Fibroblast of skin of left quadriceps (primary cell): ENCODE results near the gene CCDC187.
"Not testable (repeated sequence)": the region's sequence is repeated elsewhere in the genome, so short reads cannot be mapped to it uniquely, and the experiment has no call there.

ENCODE experiments used
- DNase-seq, 2 experiments: peaks; one replicate each; pipeline ENCODE4 v3.0.0-alpha.2; 2013; ENCODE audit warnings: low read depth in 2 of 2

Gene CCDC187

GRCh38 chr9:136326761-136327303 lies 22.9 kb upstream of the CCDC187 start:
- DNase-seq = no peak

- peak; percentile 42 to 50 for DNase-seq
Measured at GRCh38 chr9:136326061-136326760, 22.3 kb upstream of the CCDC187 start.

GRCh38 chr9:136325358-136325757 lies 21.5 kb upstream of the CCDC187 start:
- DNase-seq = no peak

GRCh38 chr9:136324501-136325300 lies 20.8 kb upstream of the CCDC187 start:
- no peak for DNase-seq

GRCh38 chr9:136323371-136323789 lies 19.5 kb upstream of the CCDC187 start:
- DNase-seq = no peak

- no peak for DNase-seq
Measured at GRCh38 chr9:136322756-136323330, 18.9 kb upstream of the CCDC187 start.

GRCh38 chr9:136321561-136321960 lies 17.7 kb upstream of the CCDC187 start:
- no peak for DNase-seq

- not testable (repeated sequence) for DNase-seq
Measured at GRCh38 chr9:136320972-136321371, 17.1 kb upstream of the CCDC187 start.

- not testable (repeated sequence) for DNase-seq
Measured at GRCh38 chr9:136319955-136320354, 16.1 kb upstream of the CCDC187 start.

GRCh38 chr9:136319244-136319643 lies 15.3 kb upstream of the CCDC187 start:
- DNase-seq = not testable (repeated sequence)

GRCh38 chr9:136318776-136319241 lies 14.9 kb upstream of the CCDC187 start:
- DNase-seq = no peak

- no peak for DNase-seq
Measured at GRCh38 chr9:136318111-136318775, 14.3 kb upstream of the CCDC187 start.

GRCh38 chr9:136317695-136318094 lies 13.8 kb upstream of the CCDC187 start:
- DNase-seq = no peak

GRCh38 chr9:136316896-136317676 lies 13.2 kb upstream of the CCDC187 start:
- no peak for DNase-seq

DNA sequence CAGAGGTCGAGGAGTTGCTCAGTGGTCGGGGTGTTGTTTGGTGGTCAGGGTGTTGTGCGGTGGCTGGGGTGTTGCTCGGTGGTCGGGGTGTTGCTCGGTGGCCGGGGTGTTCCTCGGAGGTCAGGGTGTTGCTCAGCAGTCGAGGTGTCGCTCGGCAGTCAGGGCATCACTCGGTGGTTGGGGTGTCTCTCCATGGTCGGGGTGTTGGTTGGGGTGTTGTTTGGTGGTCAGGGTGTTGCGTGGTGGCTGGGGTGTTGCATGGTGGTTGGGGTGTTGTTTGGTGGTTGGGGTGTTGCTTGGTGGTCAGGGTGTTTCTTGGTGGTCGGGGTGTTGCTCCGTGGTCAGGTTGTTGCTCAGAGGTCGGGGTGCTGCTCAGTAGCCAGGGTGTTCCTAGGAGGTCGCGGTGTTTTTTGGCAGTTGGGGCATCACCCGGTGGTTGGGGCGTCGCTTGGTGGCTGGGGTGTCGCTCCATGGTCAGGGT lies 12.4 kb upstream of the CCDC187 start:
- no peak for DNase-seq

- no peak for DNase-seq
Measured at GRCh38 chr9:136314944-136315343, 11.1 kb upstream of the CCDC187 start.

- DNase-seq = no peak
Measured at GRCh38 chr9:136314056-136314416, 10.1 kb upstream of the CCDC187 start.

DNA sequence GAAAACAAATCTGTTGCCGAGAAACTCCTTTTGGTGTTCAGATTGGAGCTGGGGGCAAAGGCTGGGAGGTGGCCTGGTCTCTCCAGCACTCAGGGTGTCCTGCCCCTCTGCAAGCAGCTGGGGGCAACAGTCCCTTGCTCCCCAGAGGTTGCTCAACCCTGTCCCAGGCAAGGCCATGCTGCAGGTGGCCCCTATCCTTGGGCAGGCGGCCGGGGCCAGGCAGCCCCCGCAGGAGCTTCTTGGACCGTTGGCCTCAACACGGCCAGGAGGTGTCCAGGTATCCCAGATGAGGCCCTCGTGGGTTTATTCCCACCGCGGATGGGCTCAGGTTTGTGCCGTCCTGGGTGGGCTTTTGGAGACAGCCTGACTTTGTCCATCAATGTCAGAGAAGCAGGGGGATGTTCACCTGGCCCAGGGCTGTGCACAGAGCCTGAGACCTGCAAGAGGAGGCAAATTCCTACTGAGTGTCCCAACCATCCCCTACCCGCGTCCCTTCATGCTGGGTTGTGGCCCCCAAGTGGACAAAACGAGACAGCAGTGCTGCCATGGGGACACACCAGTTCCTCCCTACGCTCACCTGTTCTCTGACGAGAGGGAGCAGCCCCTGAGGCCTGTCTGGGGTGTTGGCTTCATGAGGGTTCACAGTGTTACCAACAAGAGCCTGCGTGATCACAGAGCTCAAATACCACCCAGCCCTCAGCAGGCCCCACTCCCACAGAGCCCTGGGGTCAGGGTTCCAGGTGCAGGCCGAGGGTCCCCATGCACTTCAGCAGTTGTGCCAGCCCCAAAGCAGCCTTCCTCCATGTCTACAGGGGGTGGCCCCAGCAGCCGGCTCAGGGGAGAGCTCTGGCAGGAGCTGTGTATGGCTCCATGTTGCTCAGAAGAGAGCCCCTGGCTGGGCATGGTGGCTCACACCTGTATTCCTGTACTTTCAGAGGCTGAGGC lies 9.5 kb upstream of the CCDC187 start:
- DNase-seq = no peak

DNA sequence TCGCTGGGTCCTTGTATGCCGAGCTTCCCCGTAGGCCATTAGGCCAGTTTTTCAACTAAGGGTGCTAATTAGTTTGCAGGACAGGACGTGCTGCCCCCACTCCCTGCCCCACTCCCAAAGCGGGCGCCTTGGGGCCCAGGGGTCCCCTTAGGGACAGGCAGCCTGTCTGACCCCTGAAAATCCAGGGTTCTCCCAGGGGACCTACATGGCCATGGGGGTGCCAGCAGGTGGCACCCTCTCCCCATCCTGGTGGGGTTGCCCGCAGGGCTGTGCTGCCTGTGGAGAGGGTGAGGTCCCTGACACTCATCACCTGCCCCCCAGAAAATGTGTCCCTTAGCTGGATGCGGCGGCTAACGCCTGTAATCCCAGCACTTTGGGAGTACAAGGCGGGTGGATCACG lies 8.5 kb upstream of the CCDC187 start:
- DNase-seq = peak in 1 of 2 experiments; percentile 25

GRCh38 chr9:136312009-136312375 lies 8.1 kb upstream of the CCDC187 start:
- no peak for DNase-seq
